HL-60/S4 (cell line): ENCODE results near the gene TSEN34.
"Not testable (repeated sequence)": the region's sequence is repeated elsewhere in the genome, so short reads cannot be mapped to it uniquely, and the experiment has no call there.

ENCODE experiments used
- in situ Hi-C: fragments of 300-500 bp; cut with MboI; formaldehyde crosslinking; loops from 2 replicates; pipeline ENCODE4 v1.14.3; 2022; ENCODE audit warnings: low sequenced_read_pairs

TSEN34 gene

GRCh38 chr19:54186351-54186750 lies 4.8 kb upstream of the TSEN34 start:
- in situ Hi-C loops = no loop called here

GRCh38 chr19:54186934-54187381 lies 4.2 kb upstream of the TSEN34 start:
- in situ Hi-C loops = no loop called here

GRCh38 chr19:54188215-54188871 lies 2.8 kb upstream of the TSEN34 start:
- in situ Hi-C loops = no loop called here

- in situ Hi-C loops = no loop called here
Observed at GRCh38 chr19:54189145-54189734, 1.9 kb upstream of the TSEN34 start, which contains the start of gene MBOAT7. Gene MBOAT7 (minus strand): TSS chr19:54189580. CDS start chr19:54188508, 1,072 bp downstream.

- in situ Hi-C loops = no loop called here
Observed at GRCh38 chr19:54189735-54190502, 1.2 kb upstream of the TSEN34 start.

- in situ Hi-C loops = no loop called here
Observed at GRCh38 chr19:54190503-54191010, 551 bp upstream of the TSEN34 start.

GRCh38 chr19:54191811-54192453 lies 824 bp downstream of the TSEN34 start:
- in situ Hi-C loops = no loop called here

- in situ Hi-C loops = no loop called here
Observed at GRCh38 chr19:54193011-54193410, 1.9 kb downstream of the TSEN34 start.

- in situ Hi-C loops = not testable (repeated sequence)
Observed at GRCh38 chr19:54194463-54194862, 3.4 kb downstream of the TSEN34 start.

- in situ Hi-C loops = no loop called here
Observed at GRCh38 chr19:54196536-54196935, 5.4 kb downstream of the TSEN34 start.

GRCh38 chr19:54197121-54197520 lies 6.0 kb downstream of the TSEN34 start:
- in situ Hi-C loops = no loop called here

- in situ Hi-C loops = no loop called here
Observed at GRCh38 chr19:54199401-54199800, 8.3 kb downstream of the TSEN34 start.

- in situ Hi-C loops = no loop called here
Observed at GRCh38 chr19:54201172-54201701, 10.1 kb downstream of the TSEN34 start.

GRCh38 chr19:54201980-54202379 lies 10.9 kb downstream of the TSEN34 start:
- in situ Hi-C loops = no loop called here

GRCh38 chr19:54203151-54203611 lies 12.1 kb downstream of the TSEN34 start:
- in situ Hi-C loops = no loop called here

GRCh38 chr19:54204767-54205468 lies 13.8 kb downstream of the TSEN34 start:
- in situ Hi-C loops = no loop called here

- in situ Hi-C loops = no loop called here
Observed at GRCh38 chr19:54206030-54206830, 15.1 kb downstream of the TSEN34 start.

- in situ Hi-C loops = no loop called here
Observed at GRCh38 chr19:54206831-54207177, 15.7 kb downstream of the TSEN34 start.

GRCh38 chr19:54207193-54207592 lies 16.1 kb downstream of the TSEN34 start:
- in situ Hi-C loops = not testable (repeated sequence)

GRCh38 chr19:54207676-54207982 lies 16.5 kb downstream of the TSEN34 start:
- in situ Hi-C loops = no loop called here
